ENCODE data around the gene EDNRA. TPM values are rescaled to one million over a fixed set of nuclear protein-coding genes. Genes with fewer than 3 reads are reported as not detected.

EDNRA gene
- total and polyA plus RNA-seq, 11 donors, result 3.8 to 39.0 (median 14.6) TPM

- ATAC-seq, result peak in 3 of 4 donors; percentile 6 to 19 (median 10)
- intact Hi-C loops (cut with DNase I), result loop anchor here in 3 of 10 donors (2.0 to 10.0 kb wide), 4 partner anchors 118 to 316 kb away; no protein-coding TSS in a partner anchor
- WGBS, 4 donors, result 31 to 45% (median 43%) methylated on average over 11 of the region's 11 CpGs
These were observed 401 bp upstream of the EDNRA start for GRCh38 chr4:147480502-147480890.

GRCh38 chr4:147481577-147482109 lies 746 bp downstream of the EDNRA start:
- H3K36me3 ChIP-seq, result peaks cover 0 to 5% (median 0%) of the 10 kb centered on the region in 9 donors
- H3K9me3 ChIP-seq, result no peaks in the 10 kb centered on the region
- ATAC-seq (peak; percentile 12 to 60 (median 32)), DNase-seq (peak in 1 of 5 donors; percentile 29)
- TF ChIP-seq POLR2A (IDR thresholded peaks at IDR 0.05), result no peak
- TF ChIP-seq CTCF (IDR thresholded peaks at IDR 0.05), result no peak
- peak overlapping the region; percentile 71 to 93 (median 84) for H3K27ac ChIP-seq
- 2 to 10% (median 3%) methylated on average over 6 to 13 of the region's 13 CpGs for WGBS, 4 donors
- H3K4me1 ChIP-seq, result peaks cover 0 to 39% (median 8%) of the 10 kb centered on the region in 12 donors
- peak overlapping the region; percentile 49 to 82 (median 65) for H3K4me3 ChIP-seq
- H3K27me3 ChIP-seq, result peaks cover 0 to 20% (median 0%) of the 10 kb centered on the region in 9 donors
- intact Hi-C loops (cut with DNase I), result loop anchor here in 3 of 10 donors (2.0 to 10.0 kb wide), 4 partner anchors 119 to 317 kb away; no protein-coding TSS in a partner anchor

More at GRCh38 chr4:147480502-147480890, 401 bp upstream of the EDNRA start:
- peaks cover 0 to 30% (median 6%) of the 10 kb centered on the region in 12 donors for H3K4me1 ChIP-seq
- no peak for TF ChIP-seq POLR2A (IDR thresholded peaks at IDR 0.05)
- TF ChIP-seq CTCF (IDR thresholded peaks at IDR 0.05), result no peak
- peaks cover 0 to 2% (median 0%) of the 10 kb centered on the region in 9 donors for H3K36me3 ChIP-seq
- H3K9me3 ChIP-seq, result peaks cover 0 to 6% (median 0%) of the 10 kb centered on the region in 12 donors
- DNase-seq, result no peak
- peaks cover 0 to 20% (median 0%) of the 10 kb centered on the region in 9 donors for H3K27me3 ChIP-seq
- peak overlapping the region in 11 of 12 donors; percentile 49 to 82 (median 65) for H3K4me3 ChIP-seq
- peak overlapping the region; percentile 71 to 93 (median 84) for H3K27ac ChIP-seq

GRCh38 chr4:147482281-147482680 lies 1.4 kb downstream of the EDNRA start:
- peaks cover 0 to 5% (median 0%) of the 10 kb centered on the region in 9 donors for H3K36me3 ChIP-seq
- intact Hi-C loops (cut with DNase I), result loop anchor here in 2 of 10 donors (5.0 to 10.0 kb wide), 3 partner anchors 120 to 317 kb away; no protein-coding TSS in a partner anchor
- no peak for DNase-seq
- H3K9me3 ChIP-seq, result no peaks in the 10 kb centered on the region
- H3K4me3 ChIP-seq, result peak overlapping the region in 11 of 12 donors; percentile 49 to 82 (median 65)
- TF ChIP-seq POLR2A (IDR thresholded peaks at IDR 0.05) (no peak), CTCF (IDR thresholded peaks at IDR 0.05) (no peak)
- no peak for ATAC-seq
- peaks cover 0 to 39% (median 10%) of the 10 kb centered on the region in 12 donors for H3K4me1 ChIP-seq
- WGBS, 4 donors, result 35 to 65% (median 38%) methylated on average over 2 of the region's 2 CpGs
- peaks cover 0 to 20% (median 0%) of the 10 kb centered on the region in 9 donors for H3K27me3 ChIP-seq
- H3K27ac ChIP-seq, result peak overlapping the region in 9 of 12 donors; percentile 71 to 93 (median 85)

- no peaks in the 10 kb centered on the region for H3K9me3 ChIP-seq
- peak overlapping the region in 1 of 12 donors; percentile 25 for H3K27ac ChIP-seq
- no peak for ATAC-seq
- no peak for TF ChIP-seq CTCF (IDR thresholded peaks at IDR 0.05)
- TF ChIP-seq POLR2A (IDR thresholded peaks at IDR 0.05), result no peak
- peaks cover 0 to 5% (median 0%) of the 10 kb centered on the region in 9 donors for H3K36me3 ChIP-seq
- H3K27me3 ChIP-seq, result peaks cover 0 to 20% (median 0%) of the 10 kb centered on the region in 9 donors
- DNase-seq, result no peak
- intact Hi-C loops (cut with DNase I), result loop anchor here in 1 of 10 donors (10.0 kb wide), 1 partner anchor 320 kb away; no protein-coding TSS in a partner anchor
- peak overlapping the region in 1 of 12 donors; percentile 4 for H3K4me3 ChIP-seq
- WGBS, 4 donors, result 81 to 93% (median 85%) methylated on average over 2 of the region's 2 CpGs
- H3K4me1 ChIP-seq, result peaks cover 0 to 49% (median 10%) of the 10 kb centered on the region in 12 donors
These were observed 4.3 kb downstream of the EDNRA start for GRCh38 chr4:147485167-147485566.

All from heart left ventricle (tissue), 16 donors.